ENCODE results near the gene UBR1. TPM values are rescaled to one million over a fixed set of nuclear protein-coding genes. Genes with fewer than 3 reads are reported as not detected.

UBR1 gene
- polyA plus RNA-seq, 1 donor from 2014 or later = 33.5 TPM

- TF ChIP-seq CTCF (IDR thresholded peaks at IDR 0.05; ENCODE audit: poor library complexity, severe bottlenecking) = no peak
- no peak for TF ChIP-seq MXI1 (conservative IDR thresholded peaks at IDR 0.05; ENCODE audit: poor library complexity, severe bottlenecking)
Measured at GRCh38 chr15:42964476-42964875, 141.4 kb downstream of the UBR1 start (continued).

GRCh38 chr15:42955518-42955917, 150.3 kb downstream of the UBR1 start:
- Histone ChIP-seq H4K20me1 (ENCODE audit: insufficient read depth) (no peaks in the 10 kb centered on the region), H3K4me3 (ENCODE audit: low read length) (no peak overlapping the region), H3K27me3 (ENCODE audit: insufficient read depth, low read depth, low read length) (no peaks in the 10 kb centered on the region), H3K4me2 (ENCODE audit: low read length) (no peak overlapping the region), H3K9ac (ENCODE audit: low read length) (no peak overlapping the region), H3K36me3 (ENCODE audit: insufficient read depth, low read length) (peaks cover 5% of the 10 kb centered on the region), H3K27ac (ENCODE audit: low read length) (no peak overlapping the region), H3F3A (ENCODE audit: insufficient read depth, low read length, poor library complexity, severe bottlenecking) (no peaks in the 10 kb centered on the region), H3K9me2 (ENCODE audit: insufficient read depth, low read length) (no peaks in the 10 kb centered on the region), H3K79me2 (replicated peaks; ENCODE audit: insufficient read depth, low read length) (no peaks in the 10 kb centered on the region), H3K9me3 (ENCODE audit: low read length) (no peaks in the 10 kb centered on the region), H2AFZ (ENCODE audit: low read depth, low read length) (no peak overlapping the region)
- TF ChIP-seq REST (IDR thresholded peaks at IDR 0.05; ENCODE audit: borderline replicate concordance) = no peak
- no peak for TF ChIP-seq SMC3 (conservative IDR thresholded peaks at IDR 0.05; ENCODE audit: poor library complexity)
- TF ChIP-seq POLR2AphosphoS5 (IDR thresholded peaks at IDR 0.05) = no peak
- no peak for TF ChIP-seq TAF1 (IDR thresholded peaks at IDR 0.05; ENCODE audit: low read depth)
- TF ChIP-seq EZH2 (IDR thresholded peaks at IDR 0.05; ENCODE audit: borderline replicate concordance, insufficient read depth, low read length, poor library complexity, severe bottlenecking) = no peak
- TF ChIP-seq RAD21 (conservative IDR thresholded peaks at IDR 0.05) = no peak
- TF ChIP-seq EP300 (conservative IDR thresholded peaks at IDR 0.05; ENCODE audit: poor library complexity, severe bottlenecking) = no peak
- no peak for TF ChIP-seq MXI1 (conservative IDR thresholded peaks at IDR 0.05; ENCODE audit: poor library complexity, severe bottlenecking)
- no peak for TF ChIP-seq CTCF (IDR thresholded peaks at IDR 0.05; ENCODE audit: poor library complexity, severe bottlenecking)

- Histone ChIP-seq H4K20me1 (ENCODE audit: insufficient read depth) (no peaks in the 10 kb centered on the region), H3K4me3 (ENCODE audit: low read length) (no peak overlapping the region), H2AFZ (ENCODE audit: low read depth, low read length) (no peak overlapping the region), H3F3A (ENCODE audit: insufficient read depth, low read length, poor library complexity, severe bottlenecking) (no peaks in the 10 kb centered on the region), H3K36me3 (ENCODE audit: insufficient read depth, low read length) (peaks cover 5% of the 10 kb centered on the region), H3K9me3 (ENCODE audit: low read length) (no peaks in the 10 kb centered on the region), H3K9ac (ENCODE audit: low read length) (no peak overlapping the region), H3K4me2 (ENCODE audit: low read length) (no peak overlapping the region), H3K9me2 (ENCODE audit: insufficient read depth, low read length) (no peaks in the 10 kb centered on the region), H3K79me2 (replicated peaks; ENCODE audit: insufficient read depth, low read length) (no peaks in the 10 kb centered on the region), H3K27ac (ENCODE audit: low read length) (no peak overlapping the region), H3K27me3 (ENCODE audit: insufficient read depth, low read depth, low read length) (no peaks in the 10 kb centered on the region)
- TF ChIP-seq MXI1 (conservative IDR thresholded peaks at IDR 0.05; ENCODE audit: poor library complexity, severe bottlenecking) (no peak), EP300 (conservative IDR thresholded peaks at IDR 0.05; ENCODE audit: poor library complexity, severe bottlenecking) (no peak), SMC3 (conservative IDR thresholded peaks at IDR 0.05; ENCODE audit: poor library complexity) (no peak), RAD21 (conservative IDR thresholded peaks at IDR 0.05) (no peak), EZH2 (IDR thresholded peaks at IDR 0.05; ENCODE audit: borderline replicate concordance, insufficient read depth, low read length, poor library complexity, severe bottlenecking) (no peak), REST (IDR thresholded peaks at IDR 0.05; ENCODE audit: borderline replicate concordance) (no peak), CTCF (IDR thresholded peaks at IDR 0.05; ENCODE audit: poor library complexity, severe bottlenecking) (no peak), TAF1 (IDR thresholded peaks at IDR 0.05; ENCODE audit: low read depth) (no peak), POLR2AphosphoS5 (IDR thresholded peaks at IDR 0.05) (no peak)
Measured at GRCh38 chr15:42954291-42954690, 151.5 kb downstream of the UBR1 start.
